Neutrophil (primary cell): ENCODE measurements around the gene FAM209B.

Experiments
- H3K27ac ChIP-seq: fragments of 200-600 bp; sonication (generic); 2 replicates; pipeline ENCODE4 v1.5.1; 2016; ENCODE audit warnings: mild to moderate bottlenecking, moderate library complexity
- H3K27me3 ChIP-seq: fragments of 200-600 bp; sonication (generic); 2 replicates; pipeline ENCODE4 v1.6.0; 2016; ENCODE audit warnings: mild to moderate bottlenecking
- H3K36me3 ChIP-seq: fragments of 200-600 bp; sonication (generic); 2 replicates; pipeline ENCODE4 v1.5.1; 2017
- H3K4me1 ChIP-seq, 2 experiments: fragments of 200-600 bp in 1 of 2; sonication (generic) in 1 of 2; 1 replicate in 1 of 2; 2 replicates in 1 of 2; pipeline versions ENCODE4 v1.5.1 to v1.6.1; 2013 to 2016; ENCODE audit warnings: low read depth in 1 of 2, low read length in 1 of 2, mild to moderate bottlenecking in 1 of 2, moderate library complexity in 1 of 2; ENCODE audit not compliant: control insufficient read depth in 1 of 2, insufficient read depth in 1 of 2
- H3K4me3 ChIP-seq, 2 experiments: fragments of 200-600 bp in 1 of 2; sonication (generic) in 1 of 2; 1 replicate in 1 of 2; 2 replicates in 1 of 2; pipeline ENCODE4 v1.5.1; 2013 to 2016; ENCODE audit warnings: low read depth in 1 of 2, low read length in 1 of 2, mild to moderate bottlenecking in 1 of 2, moderate library complexity in 1 of 2
- H3K9me3 ChIP-seq: fragments of 200-600 bp; sonication (generic); 2 replicates; pipeline ENCODE4 v1.5.1; 2016
- CTCF ChIP-seq: fragments of 200-600 bp; sonication (generic); IDR thresholded peaks from 2 replicates; pipeline ENCODE4 v1.5.1; 2016; ENCODE audit warnings: antibody characterized with exemption

FAM209B gene

GRCh38 chr20:56565511-56565910, 32.5 kb downstream of the FAM209B start:
- Histone ChIP-seq H3K27ac (no peak overlapping the region), H3K4me1 (no peaks in the 10 kb centered on the region), H3K4me3 (no peak overlapping the region), H3K27me3 (no peaks in the 10 kb centered on the region), H3K9me3 (no peaks in the 10 kb centered on the region), H3K36me3 (no peaks in the 10 kb centered on the region)
- TF ChIP-seq CTCF, result no peak

- TF ChIP-seq CTCF, result no peak
- Histone ChIP-seq H3K4me3 (no peak overlapping the region), H3K4me1 (no peaks in the 10 kb centered on the region), H3K9me3 (no peaks in the 10 kb centered on the region), H3K27me3 (peaks cover under 1% of the 10 kb centered on the region), H3K36me3 (no peaks in the 10 kb centered on the region), H3K27ac (no peak overlapping the region)
Measured at GRCh38 chr20:56566621-56567020, 33.6 kb downstream of the FAM209B start.

- Histone ChIP-seq H3K9me3 (no peaks in the 10 kb centered on the region), H3K4me1 (no peaks in the 10 kb centered on the region), H3K27me3 (peaks cover 5% of the 10 kb centered on the region), H3K27ac (no peak overlapping the region), H3K4me3 (no peak overlapping the region), H3K36me3 (no peaks in the 10 kb centered on the region)
- no peak for TF ChIP-seq CTCF
Measured at GRCh38 chr20:56570832-56571231, 37.8 kb downstream of the FAM209B start.

GRCh38 chr20:56572172-56572571, 39.1 kb downstream of the FAM209B start:
- no peaks in the 10 kb centered on the region for H3K9me3 ChIP-seq
- no peaks in the 10 kb centered on the region for H3K4me1 ChIP-seq
- no peak overlapping the region for H3K4me3 ChIP-seq
- peaks cover 5% of the 10 kb centered on the region for H3K27me3 ChIP-seq
- no peaks in the 10 kb centered on the region for H3K36me3 ChIP-seq
- TF ChIP-seq CTCF, result no peak
- H3K27ac ChIP-seq, result no peak overlapping the region

GRCh38 chr20:56573986-56574385, 40.9 kb downstream of the FAM209B start:
- no peak for TF ChIP-seq CTCF
- Histone ChIP-seq H3K27ac (no peak overlapping the region), H3K4me1 (no peaks in the 10 kb centered on the region), H3K27me3 (peaks cover 5% of the 10 kb centered on the region), H3K9me3 (no peaks in the 10 kb centered on the region), H3K36me3 (no peaks in the 10 kb centered on the region), H3K4me3 (no peak overlapping the region)
